HG03175 (cell line): Measurements from ENCODE around the gene KHDC1.
A peak's percentile ranks its signal among the peaks of the same experiment; 100 is the strongest.
"Not testable (repeated sequence)": the region's sequence is repeated elsewhere in the genome, so short reads cannot be mapped to it uniquely, and the experiment has no call there.

Source experiments
- ATAC-seq: cut with Tn5 transposase; IDR thresholded peaks from one replicate; pipeline ENCODE4 v1.9.1; 2021; ENCODE audit warnings: mild to moderate bottlenecking, moderate library complexity; ENCODE audit not compliant: unreplicated experiment

Gene KHDC1

GRCh38 chr6:73262671-73263569 lies at the start of gene KHDC1:
KHDC1 (minus strand) TSS chr6:73263196; CDS start chr6:73242517, 20,679 bp downstream.
- ATAC-seq, result peak; percentile 86

DNA sequence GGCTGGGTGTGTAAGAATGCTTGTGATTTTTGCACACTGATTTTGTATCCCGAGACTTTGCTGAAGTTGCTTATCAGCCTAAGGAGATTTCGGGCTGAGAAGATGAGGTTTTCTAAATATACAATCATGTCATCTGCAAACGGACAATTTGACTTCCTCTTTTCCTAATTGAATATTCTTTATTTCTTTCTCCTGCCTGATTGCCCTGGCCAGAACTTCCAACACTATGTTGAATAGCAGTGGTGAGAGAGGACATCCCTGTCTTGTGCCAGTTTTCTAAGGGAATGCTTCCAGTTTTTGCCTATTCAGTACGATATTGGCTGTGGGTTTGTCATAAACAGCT lies 47.5 kb upstream of the KHDC1 start:
- not testable (repeated sequence) for ATAC-seq

- ATAC-seq, result peak; percentile 95
These were observed 46.9 kb upstream of the KHDC1 start for GRCh38 chr6:73309785-73310502.

DNA sequence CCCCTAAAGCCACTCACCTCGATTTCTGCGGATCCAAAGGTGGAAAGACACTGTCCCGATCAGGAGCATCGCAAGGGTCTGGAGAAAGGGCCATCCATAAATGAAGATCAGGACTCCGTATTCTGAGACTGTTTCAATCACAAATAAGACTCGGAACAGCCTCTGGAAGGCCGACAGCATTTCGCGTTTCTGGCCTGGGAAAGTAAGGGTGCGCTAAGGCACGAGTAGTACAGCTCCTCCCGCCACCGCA lies 46.5 kb upstream of the KHDC1 start:
- ATAC-seq, result no peak

GRCh38 chr6:73308712-73309534 lies 45.9 kb upstream of the KHDC1 start:
- ATAC-seq, result no peak

GRCh38 chr6:73303773-73304172 lies 40.8 kb upstream of the KHDC1 start:
- not testable (repeated sequence) for ATAC-seq

GRCh38 chr6:73302339-73302738 lies 39.3 kb upstream of the KHDC1 start:
- ATAC-seq, result no peak

DNA sequence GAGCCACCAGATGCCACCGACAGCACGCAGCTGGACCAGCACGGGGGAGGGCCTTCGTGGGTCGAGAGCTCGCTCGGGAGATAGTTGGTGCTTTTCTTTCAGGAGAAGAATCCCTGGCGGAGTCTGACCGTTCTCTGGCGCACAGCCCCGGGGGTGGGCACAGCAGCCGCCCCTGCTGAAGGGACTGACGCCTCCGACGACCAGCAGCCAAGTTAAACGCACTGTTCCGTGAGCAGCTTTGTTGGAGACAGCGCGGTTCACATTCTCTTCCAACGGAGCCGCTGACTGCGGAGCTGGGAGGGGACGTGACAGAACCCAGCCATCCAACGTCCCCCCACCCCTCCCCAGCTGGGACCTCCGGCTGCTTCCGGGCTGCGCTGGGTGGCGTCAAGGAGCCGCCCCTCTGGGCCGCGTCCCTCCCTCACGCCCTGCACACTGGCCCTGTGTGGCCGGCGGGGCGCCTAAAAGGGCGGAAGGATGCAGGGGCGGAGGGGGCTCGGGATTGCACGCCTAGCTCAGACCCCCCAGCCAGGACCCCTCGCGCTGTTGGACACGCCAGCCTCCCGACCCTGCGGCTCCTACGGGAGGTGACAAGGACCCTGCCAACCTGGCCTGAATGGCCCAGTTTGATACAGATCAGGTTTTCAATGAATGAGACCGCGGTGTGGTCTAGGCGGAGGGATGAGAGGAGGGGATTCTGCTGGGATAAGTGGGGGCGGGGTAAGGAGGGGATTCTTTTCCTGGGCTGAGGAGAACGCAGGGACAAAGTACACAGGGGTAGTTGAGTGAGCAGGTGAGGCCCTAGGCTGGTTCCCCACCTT lies 36.4 kb upstream of the KHDC1 start:
- ATAC-seq, result no peak

DNA sequence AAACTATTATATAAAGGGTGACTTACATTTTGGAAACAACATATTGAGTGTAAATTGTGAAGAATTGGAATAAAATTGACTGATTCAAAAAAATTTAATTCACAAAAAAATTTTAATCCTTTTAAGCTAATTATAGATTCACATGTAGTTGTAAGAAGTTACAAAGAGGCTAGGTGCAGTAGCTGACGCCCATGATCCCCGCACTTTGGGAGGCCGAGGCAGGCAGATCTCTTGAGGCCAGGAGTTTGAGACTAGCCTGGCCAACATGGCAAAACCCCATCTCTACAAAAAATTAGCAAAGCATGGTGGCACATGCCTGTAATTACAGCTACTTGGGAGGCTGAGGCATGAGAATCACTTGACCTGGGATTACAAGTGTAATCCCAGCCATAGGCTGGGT lies 30.3 kb upstream of the KHDC1 start:
- no peak for ATAC-seq

GRCh38 chr6:73290435-73290834 lies 27.4 kb upstream of the KHDC1 start:
- ATAC-seq, result no peak

DNA sequence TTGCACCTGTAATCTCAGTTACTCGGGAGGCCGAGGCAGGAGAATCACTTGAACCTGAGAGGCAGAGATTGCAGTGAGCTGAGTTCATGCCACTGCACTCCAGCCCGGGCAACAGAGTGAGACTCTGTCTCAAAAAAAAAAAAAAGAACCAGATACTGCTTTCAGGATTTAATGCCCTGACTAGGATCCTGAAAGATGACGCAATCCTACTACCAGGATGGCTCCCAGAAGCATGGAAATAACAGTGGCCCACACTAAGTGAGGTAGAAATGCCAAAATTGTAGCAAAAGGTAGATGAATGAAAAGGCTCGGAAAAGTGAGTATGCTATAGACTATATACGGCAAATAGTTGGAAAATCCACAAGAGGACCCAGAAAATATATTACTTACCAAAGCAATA lies 23.8 kb upstream of the KHDC1 start:
- ATAC-seq, result no peak

DNA sequence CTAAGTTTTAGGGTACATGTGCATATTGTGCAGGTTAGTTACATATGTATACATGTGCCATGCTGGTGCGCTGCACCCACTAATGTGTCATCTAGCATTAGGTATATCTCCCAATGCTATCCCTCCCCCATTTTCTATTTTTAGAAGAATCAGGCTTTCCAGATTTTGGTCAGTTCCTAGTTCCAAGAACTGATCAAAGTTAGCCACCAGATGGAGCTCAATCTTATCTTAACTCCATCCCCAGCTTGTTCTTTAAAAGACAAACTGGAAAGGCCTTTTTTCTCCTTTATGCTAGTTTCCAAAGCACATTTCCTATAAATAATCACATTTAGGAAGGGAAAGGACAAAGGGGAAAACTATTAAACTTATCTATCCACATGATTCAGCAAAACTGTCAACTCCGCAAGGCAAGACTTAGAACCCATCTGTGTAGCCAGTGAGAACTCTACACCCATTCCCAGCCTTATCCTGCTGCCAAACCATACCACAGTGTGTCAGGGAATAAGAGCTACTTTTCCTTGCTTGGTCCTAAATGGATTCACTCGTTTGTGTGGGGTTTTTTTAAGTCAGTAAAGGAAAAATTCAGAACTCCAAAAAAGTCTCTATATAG lies 22.8 kb upstream of the KHDC1 start:
- no peak for ATAC-seq

GRCh38 chr6:73282871-73283270 lies 19.9 kb upstream of the KHDC1 start:
- no peak for ATAC-seq

DNA sequence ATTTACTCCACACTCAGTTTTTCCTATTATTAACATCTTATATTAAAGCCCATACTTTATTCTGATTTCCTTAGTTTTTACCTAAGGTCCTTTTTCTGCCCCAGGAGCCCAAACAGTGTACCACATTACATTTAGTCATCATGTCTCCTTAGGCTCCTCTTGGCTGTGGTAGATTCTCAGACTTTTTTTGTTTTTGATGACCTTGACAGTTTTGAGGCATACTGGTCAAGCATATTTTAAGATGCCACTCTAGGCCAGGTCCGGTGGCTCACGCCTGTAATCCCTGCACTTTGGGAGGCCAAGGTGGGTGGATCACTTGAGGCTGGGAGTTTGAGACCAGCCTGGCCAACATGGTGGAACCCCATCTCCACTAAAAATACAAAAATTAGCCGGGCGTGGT lies 18.7 kb upstream of the KHDC1 start:
- not testable (repeated sequence) for ATAC-seq

GRCh38 chr6:73269296-73269695 lies 6.3 kb upstream of the KHDC1 start:
- ATAC-seq, result not testable (repeated sequence)

DNA sequence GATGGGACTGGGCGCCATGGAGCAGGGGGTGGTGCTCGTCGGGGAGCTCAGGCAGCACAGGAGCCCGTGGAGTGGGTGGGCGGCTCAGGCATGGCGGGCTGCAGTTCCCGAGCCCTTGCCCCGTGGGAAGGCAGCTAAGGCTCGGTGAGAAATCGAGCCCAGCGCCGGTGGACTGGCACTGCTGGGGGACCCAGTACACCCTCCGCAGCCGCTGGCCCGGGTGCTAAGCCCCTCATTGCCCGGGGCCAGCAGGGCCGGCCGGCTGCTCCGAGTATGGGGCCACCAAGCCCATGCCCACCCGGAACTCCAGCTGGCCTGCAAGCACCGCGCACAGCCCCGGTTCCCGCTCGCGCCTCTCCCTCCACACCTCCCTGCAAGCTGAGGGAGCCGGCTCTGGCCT lies 5.9 kb upstream of the KHDC1 start:
- ATAC-seq, result not testable (repeated sequence)

GRCh38 chr6:73264446-73264845 lies 1.4 kb upstream of the KHDC1 start:
- no peak for ATAC-seq

GRCh38 chr6:73263570-73263909 lies 544 bp upstream of the KHDC1 start:
- peak; percentile 6 for ATAC-seq

DNA sequence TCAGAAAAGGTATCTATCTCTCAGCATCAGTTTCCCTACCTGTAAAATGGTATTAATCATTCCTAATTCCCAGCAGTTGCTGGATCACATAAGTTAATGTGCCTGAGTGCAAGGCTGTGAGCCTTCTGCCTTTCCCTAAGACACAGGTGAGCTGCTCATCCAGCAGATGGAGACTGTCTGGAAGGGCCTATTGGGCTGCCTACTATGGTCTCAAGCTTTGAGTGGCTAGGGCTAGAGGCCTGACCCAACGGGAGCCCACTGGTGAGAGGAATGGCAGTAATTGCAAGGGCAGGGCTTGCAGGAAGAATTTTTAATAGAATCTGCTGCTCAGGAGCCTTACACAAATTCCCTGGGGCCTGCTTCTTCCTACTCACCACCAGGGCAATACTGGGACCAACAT lies 4.3 kb downstream of the KHDC1 start:
- ATAC-seq, result no peak

- ATAC-seq, result not testable (repeated sequence)
These were observed 8.7 kb downstream of the KHDC1 start for GRCh38 chr6:73254323-73254722.
